Panc1 (cell line): ENCODE measurements around the gene MAST3.

Experiments
- CTCF ChIP-seq: fragments of 450-650 bp; IDR thresholded peaks from 2 replicates; pipeline ENCODE4 v1.5.1; 2017; ENCODE audit warnings: mild to moderate bottlenecking
- POLR2AphosphoS5 ChIP-seq: IDR thresholded peaks from 2 replicates; pipeline ENCODE4 v1.6.1; 2012; ENCODE audit warnings: mild to moderate bottlenecking, low read depth, low read length, moderate library complexity
- REST ChIP-seq, 2 experiments: IDR thresholded peaks; 2 replicates each; pipeline ENCODE4 v1.6.1; 2011 to 2012; ENCODE audit warnings: low read depth in 2 of 2, control low read depth in 1 of 2, low read length in 1 of 2, mild to moderate bottlenecking in 1 of 2, moderate library complexity in 1 of 2; ENCODE audit not compliant: insufficient read depth in 1 of 2

GRCh38 chr19:18190278-18190677 is 92.7 kb downstream of the MAST3 start:
- TF ChIP-seq CTCF: no peak
- no peak for TF ChIP-seq REST (IDR thresholded peaks at IDR 0.05; ENCODE audit: insufficient read depth in 1 of 2, low read depth in 2 of 2, low read length in 1 of 2)
- no peak for TF ChIP-seq POLR2AphosphoS5
